Erythroblast (primary cell): Measurements from ENCODE around the gene PDGFB.

Source experiments
- GATA1 ChIP-seq: IDR thresholded peaks from 2 replicates; pipeline ENCODE4 v1.6.1; 2011; ENCODE audit warnings: low read depth, mild to moderate bottlenecking, control low read depth, low read length, moderate library complexity
- POLR2A ChIP-seq: IDR thresholded peaks from 2 replicates; pipeline ENCODE4 v1.6.1; 2011; ENCODE audit warnings: mild to moderate bottlenecking, low read length

DNA sequence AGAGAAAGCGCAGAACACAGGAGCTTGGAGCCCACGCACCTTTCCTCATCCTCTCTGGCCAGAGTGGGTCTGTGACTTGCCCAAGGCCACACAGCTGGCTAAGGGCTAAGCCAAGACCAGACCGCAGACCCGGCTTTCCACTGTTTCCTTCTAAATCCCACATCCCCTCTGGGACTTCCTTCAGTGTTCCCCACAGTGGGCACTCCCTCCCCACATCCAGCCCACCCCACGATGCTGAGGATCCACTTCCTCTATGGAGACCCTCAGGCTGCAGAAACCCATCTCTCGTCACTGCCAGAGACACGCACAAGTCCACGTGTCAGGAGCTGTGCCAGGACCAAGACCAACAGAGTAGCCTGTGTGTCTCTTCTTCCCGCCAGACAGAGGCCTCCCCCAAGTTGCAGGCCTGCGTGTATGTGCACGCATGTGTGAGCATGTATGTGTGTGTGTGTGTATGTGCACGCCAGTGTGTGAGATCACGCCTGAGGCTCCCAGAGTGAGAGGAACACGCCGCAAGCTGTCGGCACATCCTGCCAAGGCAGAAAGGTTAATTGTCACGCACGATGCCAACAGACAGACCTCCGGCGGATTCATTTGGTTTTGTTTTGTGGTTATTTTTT lies 21.6 kb downstream of the PDGFB start:
- TF ChIP-seq POLR2A (no peak), GATA1 (no peak)
